Keratinocyte (primary cell): Measurements from ENCODE around the gene ARHGAP32.

Source experiments
- EZH2 ChIP-seq: IDR thresholded peaks from one replicate; pipeline ENCODE4 v1.6.1; 2012; ENCODE audit warnings: inconsistent platforms, mild to moderate bottlenecking, low read length, moderate library complexity
- TF ChIP-seq, protein P1 (sequence below), 3 experiments: IDR thresholded peaks in 1 of 3; conservative IDR thresholded peaks in 1 of 3; optimal IDR thresholded peaks in 1 of 3; 2 replicates in 2 of 3; 3 replicates in 1 of 3; pipeline versions ENCODE3 to v1.5.1; 2011; ENCODE audit warnings: low read length in 3 of 3, mild to moderate bottlenecking in 3 of 3, moderate library complexity in 2 of 3, control low read depth in 1 of 3, inconsistent platforms in 1 of 3; ENCODE audit not compliant: insufficient read depth in 2 of 3; ENCODE audit errors: extremely low read depth in 1 of 3

DNA sequence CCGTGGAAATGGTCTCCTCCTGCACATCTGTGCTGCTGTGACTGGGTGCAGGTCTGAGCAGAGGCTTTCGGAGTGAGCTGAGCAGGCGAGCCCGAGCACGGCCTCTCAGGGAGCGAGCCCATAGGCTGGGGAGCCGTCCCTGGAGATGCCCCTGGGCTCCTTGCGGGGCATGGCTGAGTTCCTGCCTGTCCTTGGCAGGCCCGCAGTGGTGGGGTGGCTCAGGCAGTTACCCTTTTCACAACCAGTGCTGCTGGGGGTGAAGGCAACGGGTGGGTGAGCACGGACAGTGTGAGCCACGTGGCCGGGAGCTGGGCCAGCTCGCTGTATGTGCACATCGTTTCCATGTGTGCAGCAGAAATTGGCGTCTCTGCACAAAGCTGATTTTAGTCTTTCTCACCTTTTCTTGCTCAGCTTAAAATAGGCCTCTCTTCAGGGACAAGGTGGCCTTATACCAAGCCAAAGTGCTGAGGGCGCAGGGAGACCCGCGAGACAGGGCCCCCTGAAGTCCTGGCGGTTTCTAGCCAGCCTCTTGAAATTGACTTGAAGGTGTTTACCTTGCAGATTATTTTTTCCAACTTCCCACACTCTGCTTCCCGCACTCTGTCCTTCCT lies 249.2 kb downstream of the ARHGAP32 start, which contains the start of gene TP53AIP1:
- TF ChIP-seq, protein P1, sequence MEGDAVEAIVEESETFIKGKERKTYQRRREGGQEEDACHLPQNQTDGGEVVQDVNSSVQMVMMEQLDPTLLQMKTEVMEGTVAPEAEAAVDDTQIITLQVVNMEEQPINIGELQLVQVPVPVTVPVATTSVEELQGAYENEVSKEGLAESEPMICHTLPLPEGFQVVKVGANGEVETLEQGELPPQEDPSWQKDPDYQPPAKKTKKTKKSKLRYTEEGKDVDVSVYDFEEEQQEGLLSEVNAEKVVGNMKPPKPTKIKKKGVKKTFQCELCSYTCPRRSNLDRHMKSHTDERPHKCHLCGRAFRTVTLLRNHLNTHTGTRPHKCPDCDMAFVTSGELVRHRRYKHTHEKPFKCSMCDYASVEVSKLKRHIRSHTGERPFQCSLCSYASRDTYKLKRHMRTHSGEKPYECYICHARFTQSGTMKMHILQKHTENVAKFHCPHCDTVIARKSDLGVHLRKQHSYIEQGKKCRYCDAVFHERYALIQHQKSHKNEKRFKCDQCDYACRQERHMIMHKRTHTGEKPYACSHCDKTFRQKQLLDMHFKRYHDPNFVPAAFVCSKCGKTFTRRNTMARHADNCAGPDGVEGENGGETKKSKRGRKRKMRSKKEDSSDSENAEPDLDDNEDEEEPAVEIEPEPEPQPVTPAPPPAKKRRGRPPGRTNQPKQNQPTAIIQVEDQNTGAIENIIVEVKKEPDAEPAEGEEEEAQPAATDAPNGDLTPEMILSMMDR (optimal IDR thresholded peaks at IDR 0.05 in 1 of 3, IDR thresholded peaks at IDR 0.05 in 1 of 3, conservative IDR thresholded peaks at IDR 0.05 in 1 of 3; ENCODE audit: extremely low read depth in 1 of 3, insufficient read depth in 2 of 3, low read length in 3 of 3): no peak
- no peak for TF ChIP-seq EZH2
